Caco-2 (cell line): ENCODE measurements around the gene TRPM1. TPM values are rescaled to one million over a fixed set of nuclear protein-coding genes. Genes with fewer than 3 reads are reported as not detected.

Experiments
- BruUV-seq: library from RNA; stranded (reverse); fragments of 400-500 nt; replicated peaks from 2 replicates; lab custom pipeline; 2021; lab: Mats Ljungman, UMichigan
- CTCF ChIA-PET: fragments of 300-600 bp; sonication (Branson Sonifier 250); formaldehyde crosslinking; loops from one replicate; lab custom pipeline; 2022; ENCODE audit warnings: antibody characterized with exemption; lab: Charles Lee
- POLR2A ChIA-PET: fragments of 300-600 bp; sonication (Branson Sonifier 250); formaldehyde crosslinking; loops from one replicate; lab custom pipeline; 2022; ENCODE audit warnings: antibody characterized with exemption; lab: Charles Lee
- DNase-seq, 2 experiments: peaks; one replicate each; pipeline versions ENCODE4 v3.0.0 to v3.0.0-alpha.2; 2020 to 2022
- H3K27me3 ChIP-seq: replicated peaks from 2 replicates; pipeline ENCODE4 v1.6.0; 2011; ENCODE audit warnings: low read length; ENCODE audit not compliant: control insufficient read depth, insufficient read depth
- H3K36me3 ChIP-seq: 2 replicates; pipeline ENCODE4 v1.5.1; 2011; ENCODE audit warnings: low read length; ENCODE audit not compliant: control insufficient read depth, insufficient read depth
- H3K4me1 ChIP-seq: fragments of 250-450 bp; sonication (Bioruptor Pico); 2 replicates; pipeline ENCODE4 v1.5.1; 2020; ENCODE audit warnings: mild to moderate bottlenecking
- H3K4me3 ChIP-seq: 2 replicates; pipeline ENCODE4 v1.5.1; 2011; ENCODE audit warnings: low read depth, mild to moderate bottlenecking, control low read depth, low read length
- H3K9me3 ChIP-seq: fragments of 250-450 bp; sonication (Bioruptor Pico); 2 replicates; pipeline ENCODE4 v1.5.1; 2020; ENCODE audit warnings: mild to moderate bottlenecking, moderate library complexity
- H3K27ac Mint-ChIP-seq: one replicate; pipeline ENCODE4 v1.8.0; 2022; ENCODE audit warnings: mixed read lengths; ENCODE audit not compliant: unreplicated experiment
- H3K27me3 Mint-ChIP-seq: one replicate; pipeline ENCODE4 v1.8.0; 2022; ENCODE audit warnings: mixed read lengths; ENCODE audit not compliant: insufficient read depth, unreplicated experiment
- H3K36me3 Mint-ChIP-seq: one replicate; pipeline ENCODE4 v1.8.0; 2022; ENCODE audit warnings: mild to moderate bottlenecking, mixed read lengths; ENCODE audit not compliant: insufficient read depth, unreplicated experiment
- H3K4me1 Mint-ChIP-seq: one replicate; pipeline ENCODE4 v1.8.0; 2022; ENCODE audit warnings: low read depth, mixed read lengths; ENCODE audit not compliant: unreplicated experiment
- H3K4me3 Mint-ChIP-seq: one replicate; pipeline ENCODE4 v1.8.0; 2022; ENCODE audit warnings: mild to moderate bottlenecking, moderate library complexity, mixed read lengths; ENCODE audit not compliant: unreplicated experiment
- H3K9me3 Mint-ChIP-seq: one replicate; pipeline ENCODE4 v1.8.0; 2022; ENCODE audit warnings: mixed read lengths; ENCODE audit not compliant: unreplicated experiment
- CTCF ChIP-seq, 2 experiments: fragments of 200-600 bp in 1 of 2; IDR thresholded peaks; 1 replicate in 1 of 2; 2 replicates in 1 of 2; pipeline versions ENCODE4 v1.5.1 to v1.8.0; 2011 to 2022; ENCODE audit warnings: antibody characterized with exemption in 1 of 2, control low read depth in 1 of 2, inconsistent platforms in 1 of 2, low read depth in 1 of 2, low read length in 1 of 2, mild to moderate bottlenecking in 1 of 2, moderate library complexity in 1 of 2; ENCODE audit not compliant: insufficient read depth in 1 of 2, severe bottlenecking in 1 of 2, unreplicated experiment in 1 of 2
- intact Hi-C: fragments of 100-400 bp; cut with micrococcal nuclease; formaldehyde crosslinking; loops from one replicate; pipeline ENCODE4 v1.10.0; 2022; ENCODE audit not compliant: unreplicated experiment
- total RNA-seq: library from RNA; stranded (reverse); gene quantifications from 2 replicates; pipeline ENCODE4 v1.2.3, GENCODE V29; 2022

The TRPM1 gene
- total RNA-seq, 1 experiment from 2014 or later, result not detected

GRCh38 chr15:31127596-31128261, 26.2 kb upstream of the TRPM1 start:
- ChIA-PET CTCF (interaction anchor here (0.6 to 1.3 kb wide), 3 partner anchors 195 to 361 kb away, joined by 3 read pairs; no protein-coding TSS in a partner anchor), POLR2A (no interaction called here)

DNA sequence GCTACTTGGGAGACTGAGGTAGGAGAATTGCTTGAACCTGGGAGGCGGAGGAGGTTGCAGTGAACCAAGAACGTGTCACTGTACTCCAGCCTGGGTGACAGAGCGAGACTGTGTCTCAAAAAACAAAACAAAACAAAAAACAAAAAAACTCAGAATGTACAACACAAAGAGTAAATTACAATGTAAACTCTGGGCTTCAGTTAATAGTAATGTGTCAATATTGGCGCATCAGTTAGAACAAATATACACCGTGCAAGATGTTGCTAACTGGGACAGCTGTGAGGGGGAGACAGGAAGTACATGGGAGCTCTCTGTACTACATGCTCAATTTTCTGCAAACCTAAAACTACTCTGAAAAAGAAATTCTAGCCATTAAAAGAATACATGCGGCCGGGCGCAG, 23.5 kb upstream of the TRPM1 start:
- TF ChIP-seq CTCF (IDR thresholded peaks at IDR 0.05; ENCODE audit: insufficient read depth in 1 of 2, low read depth in 1 of 2, low read length in 1 of 2, severe bottlenecking in 1 of 2, unreplicated experiment in 1 of 2), result no peak
- Mint-ChIP-seq H3K27me3 (peaks cover 4% of the 10 kb centered on the region), H3K36me3 (no peaks in the 10 kb centered on the region), H3K4me3 (no peak overlapping the region), H3K9me3 (peaks cover 1% of the 10 kb centered on the region), H3K4me1 (no peaks in the 10 kb centered on the region), H3K27ac (no peak overlapping the region)
- no TSS peak for BruUV-seq
- intact Hi-C loops, result loop anchor here (5.0 to 10.0 kb wide), 3 partner anchors 183 to 460 kb away; no protein-coding TSS in a partner anchor
- H3K9me3 ChIP-seq, result no peaks in the 10 kb centered on the region
- no peaks in the 10 kb centered on the region; the same call in 1 of the 2 replicates for H3K4me1 ChIP-seq
- DNase-seq, result no peak
- CTCF ChIA-PET, result no interaction called here
- POLR2A ChIA-PET, result no interaction called here
- no peaks in the 10 kb centered on the region for H3K27me3 ChIP-seq
- H3K36me3 ChIP-seq, result no peaks in the 10 kb centered on the region
- no peak overlapping the region for H3K4me3 ChIP-seq

More at GRCh38 chr15:31127596-31128261, 26.2 kb upstream of the TRPM1 start:
- intact Hi-C loops, result loop anchor here (5.0 to 10.0 kb wide), 3 partner anchors 185 to 463 kb away; no protein-coding TSS in a partner anchor
- H3K9me3 ChIP-seq, result no peaks in the 10 kb centered on the region
- H3K4me1 ChIP-seq, result no peaks in the 10 kb centered on the region; the same call in 1 of the 2 replicates
- Mint-ChIP-seq H3K27me3 (no peaks in the 10 kb centered on the region), H3K27ac (no peak overlapping the region), H3K36me3 (no peaks in the 10 kb centered on the region), H3K4me1 (no peaks in the 10 kb centered on the region), H3K4me3 (no peak overlapping the region), H3K9me3 (no peaks in the 10 kb centered on the region)
- no peak overlapping the region for H3K4me3 ChIP-seq
- DNase-seq, result no peak
- BruUV-seq, result no TSS peak
- no peaks in the 10 kb centered on the region for H3K36me3 ChIP-seq
- TF ChIP-seq CTCF (IDR thresholded peaks at IDR 0.05; ENCODE audit: insufficient read depth in 1 of 2, low read depth in 1 of 2, low read length in 1 of 2, severe bottlenecking in 1 of 2, unreplicated experiment in 1 of 2), result no peak
- H3K27me3 ChIP-seq, result no peaks in the 10 kb centered on the region

DNA sequence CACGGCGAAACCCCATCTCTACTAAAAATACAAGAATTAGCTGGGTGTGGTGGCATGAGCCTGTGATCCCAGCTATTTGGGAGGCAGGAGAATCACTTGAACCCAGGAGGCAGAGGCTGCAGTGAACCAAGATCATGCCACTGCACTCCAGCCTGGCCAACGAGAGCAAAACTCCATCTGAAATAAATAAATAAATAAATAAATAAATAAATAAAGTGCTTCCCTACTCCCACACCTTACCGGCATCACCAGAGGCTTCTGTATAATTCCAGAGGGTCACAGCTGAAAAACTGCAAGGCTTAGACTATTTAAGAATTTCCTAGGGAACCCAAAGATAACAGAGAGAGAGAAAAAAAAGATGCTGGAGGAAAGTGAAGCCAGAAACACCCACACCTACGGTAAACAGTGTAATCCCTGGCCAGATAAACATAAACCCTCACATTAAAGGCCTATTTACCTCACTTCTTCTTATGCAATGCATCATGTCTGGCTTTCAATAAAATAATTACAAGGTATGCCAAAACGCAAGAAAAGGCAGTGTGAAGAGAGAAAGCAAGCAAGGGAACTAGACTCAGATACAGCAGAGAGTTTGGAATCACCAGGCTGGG, 15.0 kb upstream of the TRPM1 start:
- Mint-ChIP-seq H3K9me3 (peaks cover 22% of the 10 kb centered on the region), H3K4me1 (peaks cover 5% of the 10 kb centered on the region), H3K4me3 (no peak overlapping the region), H3K27me3 (peaks cover 7% of the 10 kb centered on the region), H3K36me3 (no peaks in the 10 kb centered on the region), H3K27ac (no peak overlapping the region)
- intact Hi-C loops, result no loop called here
- H3K36me3 ChIP-seq, result no peaks in the 10 kb centered on the region
- no peak for DNase-seq
- no TSS peak for BruUV-seq
- CTCF ChIA-PET, result no interaction called here
- no peak overlapping the region for H3K4me3 ChIP-seq
- no peak for TF ChIP-seq CTCF (IDR thresholded peaks at IDR 0.05; ENCODE audit: insufficient read depth in 1 of 2, low read depth in 1 of 2, low read length in 1 of 2, severe bottlenecking in 1 of 2, unreplicated experiment in 1 of 2)
- POLR2A ChIA-PET, result no interaction called here
- no peaks in the 10 kb centered on the region for H3K27me3 ChIP-seq
- H3K4me1 ChIP-seq, result no peaks in the 10 kb centered on the region
- H3K9me3 ChIP-seq, result no peaks in the 10 kb centered on the region
